HG03097 (cell line): Measurements from ENCODE around the gene BTBD9.

ENCODE experiments used
- ATAC-seq: cut with Tn5 transposase; IDR thresholded peaks from one replicate; pipeline ENCODE4 v1.9.1; 2021; ENCODE audit not compliant: unreplicated experiment, low FRiP score

Gene BTBD9

DNA sequence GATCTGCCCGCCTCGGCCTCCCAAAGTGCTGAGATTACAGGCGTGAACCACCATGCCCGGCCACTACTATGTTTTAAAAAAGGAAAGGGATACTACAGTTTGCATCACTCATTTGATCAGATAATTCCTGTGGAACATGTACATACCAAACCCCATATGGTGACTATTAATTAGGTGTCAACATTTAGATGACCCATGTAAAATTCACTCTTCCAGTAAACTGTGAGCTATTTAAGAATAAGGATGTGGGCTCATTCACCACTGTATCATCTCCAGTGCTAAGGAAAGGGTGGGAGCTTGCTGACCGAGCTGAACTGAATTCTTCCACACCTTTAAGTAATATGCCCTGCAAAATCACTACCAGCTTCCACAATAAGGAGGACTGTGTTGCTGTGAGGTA lies 127.5 kb downstream of the BTBD9 start:
- no peak for ATAC-seq

DNA sequence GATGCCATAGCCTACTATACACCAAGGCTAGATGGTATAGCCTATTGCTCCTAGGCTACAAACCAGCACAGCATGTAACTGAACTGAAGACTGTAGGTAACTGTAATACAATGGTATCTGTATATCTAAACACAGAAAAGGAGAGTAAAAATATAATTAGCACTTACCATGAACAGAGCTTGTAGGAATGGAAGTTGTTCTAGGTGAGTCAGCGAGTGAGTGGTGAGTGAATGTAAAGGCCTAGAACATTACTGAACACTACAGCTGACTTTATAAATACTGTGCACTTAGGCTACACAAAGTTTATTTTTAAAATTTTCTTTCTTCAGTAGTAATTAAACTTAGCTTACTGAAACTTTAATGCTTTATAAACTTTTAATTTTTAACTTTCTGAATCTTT lies 129.5 kb downstream of the BTBD9 start:
- no peak for ATAC-seq

DNA sequence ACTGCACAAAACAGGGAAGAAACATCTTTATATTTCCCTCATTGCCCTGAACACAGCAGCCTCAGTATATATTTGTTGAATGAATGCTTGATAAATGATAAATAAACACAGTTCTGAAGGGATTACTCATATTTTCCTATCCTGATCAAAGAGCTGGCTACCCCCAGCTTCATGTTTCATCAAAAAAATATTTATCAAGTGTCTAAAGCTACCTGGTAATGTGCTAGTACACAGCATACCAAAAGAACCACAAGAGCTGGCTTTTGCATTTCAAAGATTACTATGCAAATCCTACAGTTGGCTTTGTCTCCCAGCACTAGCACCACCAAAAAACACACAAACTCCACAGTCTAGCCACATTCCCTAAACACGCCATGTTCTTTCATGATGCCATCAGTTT lies 130.0 kb downstream of the BTBD9 start:
- no peak for ATAC-seq

DNA sequence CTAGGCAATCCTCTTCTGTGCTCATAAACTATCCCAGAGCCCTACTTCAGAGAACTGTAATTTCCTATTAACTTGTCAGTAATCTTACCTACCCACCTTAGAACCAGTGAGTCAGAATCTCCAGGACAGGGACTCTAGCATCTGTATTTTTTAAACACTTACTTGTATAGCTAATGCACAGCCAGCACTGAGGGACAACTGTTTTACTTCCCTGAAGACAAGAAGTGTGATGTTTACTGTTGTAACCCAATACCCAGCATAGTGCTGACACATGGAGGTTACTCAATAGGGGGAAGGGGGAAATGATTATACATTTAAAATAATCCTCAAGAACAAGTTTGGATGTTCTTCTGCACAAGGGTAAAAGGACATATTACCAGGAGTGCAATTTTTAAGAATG lies 130.8 kb downstream of the BTBD9 start:
- ATAC-seq = no peak

DNA sequence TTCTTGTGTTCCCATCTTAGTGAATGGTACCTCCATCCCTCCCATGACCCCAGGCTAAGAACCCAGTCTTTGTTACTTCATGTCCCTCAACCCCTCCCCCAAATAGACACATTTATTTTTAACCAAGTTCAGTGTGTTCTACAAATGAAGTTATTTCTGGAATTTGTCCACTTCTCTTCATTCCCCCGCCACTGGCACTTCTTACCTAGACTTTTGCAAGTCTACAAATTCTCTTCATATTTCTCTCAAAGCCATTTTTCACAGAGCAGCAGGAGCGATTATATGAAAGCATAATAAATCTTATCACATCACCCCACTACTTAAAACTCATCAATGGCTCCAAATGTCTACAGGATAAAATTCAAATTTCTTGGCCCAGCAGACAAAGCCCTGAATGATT lies 131.4 kb downstream of the BTBD9 start:
- no peak for ATAC-seq

DNA sequence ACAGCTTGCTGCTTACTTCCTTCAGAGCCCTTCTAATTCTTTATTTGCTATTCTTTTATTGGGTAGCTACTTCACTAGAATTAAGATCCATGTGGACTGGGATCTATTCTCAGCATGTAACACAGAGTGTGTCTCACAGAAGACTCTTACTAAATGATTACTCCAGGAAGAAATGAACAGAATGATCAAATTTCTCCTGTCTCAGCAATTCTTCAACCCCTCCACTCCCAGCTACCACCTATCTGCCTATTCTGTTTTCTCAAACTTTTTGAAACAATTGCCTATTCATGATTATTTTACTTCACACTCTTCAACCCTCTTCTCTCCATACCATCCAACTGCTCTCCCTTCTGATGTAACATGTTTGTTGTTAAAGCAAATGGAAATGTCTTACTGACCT lies 132.6 kb downstream of the BTBD9 start:
- ATAC-seq = no peak

DNA sequence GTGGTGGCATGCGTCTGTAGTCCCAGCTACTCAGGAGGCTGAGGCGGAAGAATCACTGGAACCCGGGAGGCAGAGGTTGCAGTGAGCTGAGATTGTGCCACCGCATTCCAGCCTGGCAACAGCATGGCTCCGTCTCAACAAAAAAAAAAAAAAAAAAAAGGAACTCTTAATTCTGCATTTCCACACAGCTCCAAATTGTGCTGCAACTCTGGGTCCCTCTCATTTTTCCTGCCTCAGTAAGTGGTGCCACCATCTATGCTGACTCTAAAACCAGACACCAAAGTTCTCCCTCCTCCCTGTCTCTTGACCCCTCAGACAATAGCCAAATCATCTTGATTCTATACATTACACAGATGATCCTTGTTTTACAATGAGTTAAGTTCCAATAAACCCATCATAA lies 133.9 kb downstream of the BTBD9 start:
- no peak for ATAC-seq

DNA sequence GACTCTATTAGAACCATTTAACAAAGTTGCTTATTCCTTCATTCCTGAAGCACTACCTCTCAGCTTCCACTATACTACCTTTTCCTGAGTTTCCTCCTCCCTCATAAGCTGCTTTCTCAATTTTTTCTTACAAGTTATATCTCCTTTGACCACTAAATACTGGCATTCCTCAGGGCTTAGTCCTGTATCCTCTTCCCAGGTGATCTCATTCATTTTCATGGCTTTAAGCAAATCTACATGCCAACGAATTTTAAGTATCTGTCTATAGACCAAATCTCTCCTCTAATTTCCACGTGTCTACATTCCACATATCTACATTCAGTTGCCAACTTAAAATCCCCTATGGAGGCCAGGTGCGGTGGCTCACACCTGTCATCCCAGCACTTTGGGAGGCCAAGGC lies 134.7 kb downstream of the BTBD9 start:
- ATAC-seq = no peak

DNA sequence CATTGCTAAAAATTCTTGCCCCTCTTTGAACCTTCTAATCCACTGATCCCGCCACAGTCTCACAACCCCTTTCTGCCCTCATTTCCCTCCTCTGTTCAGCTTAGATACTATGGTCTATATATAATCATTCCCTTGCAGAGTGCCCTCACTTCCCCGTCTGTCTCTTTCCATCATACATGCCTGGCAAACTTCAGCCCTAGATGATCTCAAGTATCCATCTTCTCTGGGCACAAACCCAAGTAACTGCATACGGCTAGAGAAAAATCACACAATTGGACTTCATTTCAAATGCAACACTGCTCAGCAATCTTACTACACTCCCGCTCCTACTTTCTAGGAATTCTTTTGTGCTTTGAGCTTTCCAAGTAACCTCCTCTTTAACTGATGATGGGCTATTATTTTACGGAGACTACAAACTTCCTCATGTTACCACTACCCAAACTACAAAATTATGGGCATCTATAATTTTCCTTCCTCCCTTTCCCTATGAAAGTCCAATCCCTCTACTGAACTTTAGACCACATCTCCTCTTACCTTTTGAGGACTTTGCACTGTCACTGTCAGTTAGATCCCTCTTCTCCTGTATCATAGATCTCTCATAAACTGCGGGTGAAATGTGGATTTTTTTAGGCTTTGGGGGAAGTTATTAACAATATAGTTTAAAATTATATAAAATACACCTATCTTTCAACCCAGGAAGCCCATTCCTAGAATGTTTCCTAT lies 135.6 kb downstream of the BTBD9 start:
- no peak for ATAC-seq

DNA sequence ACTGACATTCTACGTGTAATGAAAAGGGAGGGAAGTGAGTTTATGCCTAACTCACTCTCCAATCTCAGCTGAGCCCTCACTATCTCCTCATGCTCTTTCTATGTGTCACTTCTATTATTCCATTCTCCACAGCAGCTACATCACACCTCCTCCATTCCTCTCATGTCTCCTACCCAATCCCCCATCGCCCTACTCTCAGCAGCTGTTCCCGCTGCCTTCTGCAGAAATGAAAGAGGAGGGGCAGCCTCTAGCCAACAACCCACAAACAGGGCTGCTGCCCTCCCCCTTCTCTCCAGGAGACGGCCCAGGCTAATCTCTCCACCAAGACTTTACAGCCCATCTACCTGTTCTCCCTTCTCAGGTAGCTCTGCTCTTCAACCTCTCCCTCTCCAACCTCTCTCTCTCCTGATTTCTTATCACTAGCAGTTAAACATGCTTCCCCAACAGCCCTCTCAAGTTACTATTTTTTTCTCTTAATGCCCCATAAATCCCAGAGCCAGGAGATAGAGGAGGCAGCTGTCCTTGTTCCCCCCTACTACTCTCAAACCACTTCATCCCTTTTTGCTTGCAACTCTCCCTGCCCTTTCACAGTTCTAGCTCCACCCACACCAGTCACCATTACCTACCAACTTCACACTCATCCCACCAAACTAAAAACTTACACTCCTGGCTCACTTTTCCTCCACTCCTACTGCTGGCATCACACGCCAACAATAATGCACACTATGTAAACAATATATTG lies 136.5 kb downstream of the BTBD9 start:
- no peak for ATAC-seq

DNA sequence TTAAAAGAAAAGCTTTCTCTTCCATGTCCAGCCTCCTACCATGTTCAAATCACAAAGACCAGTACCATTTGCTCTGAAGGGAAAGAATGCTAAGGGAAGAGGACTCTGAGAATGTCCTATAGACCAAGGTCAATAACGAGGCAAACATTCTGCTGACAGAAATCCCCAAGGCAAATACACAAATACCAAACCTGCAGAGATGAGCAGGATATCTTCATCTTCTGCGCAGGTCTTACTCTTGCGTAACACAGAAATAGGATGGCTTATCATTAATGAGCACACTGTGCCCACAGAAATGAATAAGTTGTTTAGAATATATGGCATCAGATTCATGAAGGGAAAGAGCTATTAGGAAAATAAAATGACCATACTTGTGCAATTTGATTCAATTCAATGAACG lies 137.3 kb downstream of the BTBD9 start:
- no peak for ATAC-seq

DNA sequence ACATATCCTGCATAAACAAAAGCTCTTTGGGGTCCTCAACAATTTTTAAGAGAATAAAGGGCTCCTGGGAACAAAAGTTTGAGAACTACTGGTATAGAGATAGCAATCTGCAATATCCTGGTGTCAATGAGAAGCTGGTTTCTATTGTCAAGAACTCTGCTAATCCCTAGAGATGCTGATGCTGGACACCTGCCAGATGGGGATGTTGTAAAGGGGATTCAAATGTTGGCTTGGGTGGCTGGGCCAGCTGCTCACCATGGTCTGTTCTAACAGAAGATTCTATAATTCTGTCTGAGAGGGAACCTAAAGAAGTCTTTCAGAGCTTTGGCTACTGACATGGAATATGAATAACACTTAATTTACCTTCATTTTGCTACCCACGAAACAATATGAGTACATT lies 137.8 kb downstream of the BTBD9 start:
- ATAC-seq = no peak

DNA sequence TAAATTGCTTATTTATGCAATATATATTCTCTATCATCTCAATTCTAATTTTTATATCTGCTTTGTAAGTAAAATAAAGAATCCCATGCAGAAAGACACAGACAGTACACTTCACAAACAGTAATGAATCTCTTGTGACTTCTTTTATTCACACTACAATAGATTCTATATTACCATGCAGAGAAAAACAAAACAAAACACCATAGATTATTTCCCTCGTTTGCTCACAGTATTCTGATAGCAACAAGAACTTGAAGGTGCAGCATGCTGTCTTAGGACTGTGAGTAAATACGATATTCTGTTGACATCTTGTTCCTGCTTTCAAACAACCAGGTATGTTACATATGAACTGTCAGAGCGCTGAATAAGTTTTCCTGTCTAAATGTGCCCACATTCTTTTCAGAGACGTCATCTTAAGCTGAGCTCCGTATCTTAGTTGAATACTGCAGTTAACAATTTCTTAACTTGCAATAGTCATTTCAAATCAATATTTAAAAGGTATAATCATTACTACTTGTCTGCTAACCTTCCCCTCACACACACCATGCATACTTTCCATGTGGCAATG lies 140.1 kb downstream of the BTBD9 start:
- ATAC-seq = no peak

DNA sequence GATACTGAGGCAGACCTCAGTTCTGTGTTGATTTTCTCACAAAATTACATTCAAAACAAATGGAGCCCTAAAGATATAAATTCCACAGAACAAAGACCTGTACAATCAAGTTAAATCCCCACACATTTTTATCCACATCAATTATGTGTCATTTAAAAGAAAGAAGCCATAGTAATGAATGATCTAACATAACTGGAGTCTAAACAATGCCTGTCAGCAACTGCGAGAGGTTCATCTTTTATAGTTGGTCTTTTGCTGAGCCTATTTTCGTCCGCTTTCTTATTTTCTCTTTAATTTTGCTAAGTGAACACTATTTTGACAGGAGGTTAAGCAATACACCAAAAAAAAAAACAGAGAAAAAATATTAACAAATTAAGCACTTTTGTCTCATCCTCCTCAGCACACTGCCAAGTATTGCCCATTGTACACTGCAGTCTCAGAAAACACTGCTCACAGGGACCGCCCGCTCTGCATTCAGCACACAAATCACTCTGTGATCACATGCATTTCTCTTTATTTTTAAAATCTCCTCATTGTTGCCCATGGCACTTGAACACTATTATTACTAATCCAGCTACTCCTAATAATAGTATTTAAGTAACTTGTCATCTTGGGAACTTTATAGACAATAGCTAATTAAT lies 140.8 kb downstream of the BTBD9 start:
- ATAC-seq = no peak

DNA sequence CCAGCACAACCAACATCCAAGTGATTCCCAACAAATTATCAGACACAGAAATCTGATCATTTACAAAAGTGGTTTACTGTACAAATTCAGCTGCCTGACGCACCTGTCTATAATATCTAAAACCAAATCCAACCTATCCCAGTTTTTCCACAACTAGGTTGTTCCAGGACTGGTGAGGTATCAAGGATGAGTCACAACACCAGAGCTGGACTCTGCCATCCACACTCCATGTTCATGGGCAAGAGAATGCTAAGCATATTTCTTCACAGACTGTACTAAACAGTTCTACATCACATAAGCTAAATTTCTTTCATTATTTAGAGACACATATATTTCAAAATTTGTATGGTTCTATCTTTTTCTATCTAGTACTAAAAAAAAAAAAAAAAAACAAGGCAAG lies 141.6 kb downstream of the BTBD9 start:
- ATAC-seq = no peak

DNA sequence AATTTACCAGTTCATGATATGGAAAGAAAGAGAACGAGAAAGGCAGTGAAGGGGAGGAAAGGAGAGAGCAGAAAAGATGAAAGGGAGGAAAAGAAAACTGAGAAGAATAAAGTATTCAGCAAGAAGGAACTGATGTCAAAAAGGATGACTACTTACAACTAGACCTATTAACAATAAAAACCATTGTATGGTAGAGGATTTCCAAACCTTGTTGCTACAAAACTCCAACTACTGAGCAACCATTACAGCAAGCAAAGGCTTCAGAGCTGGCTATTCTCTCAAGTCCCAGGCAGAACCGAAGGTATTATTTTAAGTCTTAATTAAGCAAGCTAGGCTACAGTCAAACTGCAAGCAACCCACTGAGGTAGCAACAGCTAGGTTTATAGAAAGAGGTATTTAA lies 142.2 kb downstream of the BTBD9 start:
- no peak for ATAC-seq

DNA sequence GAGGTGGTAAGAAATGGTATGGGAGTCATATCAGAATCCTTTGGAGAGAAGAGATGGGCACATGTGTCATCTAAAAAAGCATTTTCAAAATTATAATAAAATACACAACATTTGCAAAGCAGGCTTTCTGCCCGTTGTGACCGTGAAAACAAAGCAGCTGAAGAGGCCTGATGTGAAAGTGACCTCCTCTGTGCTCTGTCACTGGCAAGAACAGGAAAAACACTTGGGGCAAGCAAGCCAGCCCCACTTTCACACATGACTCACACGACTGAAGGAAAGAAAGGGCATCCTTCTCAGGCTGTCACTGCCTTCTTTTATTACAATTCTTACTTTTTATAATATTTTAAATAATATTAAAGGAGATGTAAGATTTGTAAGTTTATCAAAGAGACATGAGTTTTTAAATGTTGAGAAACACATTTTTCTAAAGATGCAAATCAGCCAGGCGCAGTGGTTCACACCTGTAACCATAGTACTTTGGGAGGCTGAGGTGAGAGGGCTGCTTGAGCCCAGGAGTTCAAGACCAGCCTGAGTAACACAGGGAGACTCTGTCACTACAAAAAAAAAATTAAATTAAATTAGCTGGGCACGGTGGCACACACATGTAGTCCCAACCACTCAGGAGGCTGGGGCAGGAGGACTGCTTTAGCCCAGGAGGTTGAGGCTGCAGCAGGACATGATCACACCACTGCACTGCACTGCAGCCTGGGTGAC lies 143.7 kb downstream of the BTBD9 start:
- no peak for ATAC-seq

DNA sequence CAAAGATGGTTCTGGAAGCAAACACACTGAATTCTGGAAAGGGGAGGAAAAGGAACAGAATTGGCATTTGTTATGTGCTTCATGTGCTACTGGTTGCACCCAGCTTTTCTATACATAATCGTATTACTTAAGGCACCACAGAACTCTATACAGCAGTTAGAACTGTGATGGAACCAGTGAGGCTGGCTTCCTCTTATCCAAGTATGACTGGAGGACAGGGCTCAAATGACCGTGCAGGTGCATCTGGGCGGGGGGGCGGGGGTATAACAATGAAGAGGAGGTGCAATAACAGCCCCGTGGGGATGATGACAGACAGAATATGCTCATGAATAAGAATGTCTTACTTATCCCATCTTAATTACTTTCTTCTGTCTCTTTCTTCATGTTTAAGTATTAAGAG lies 144.2 kb downstream of the BTBD9 start:
- no peak for ATAC-seq

DNA sequence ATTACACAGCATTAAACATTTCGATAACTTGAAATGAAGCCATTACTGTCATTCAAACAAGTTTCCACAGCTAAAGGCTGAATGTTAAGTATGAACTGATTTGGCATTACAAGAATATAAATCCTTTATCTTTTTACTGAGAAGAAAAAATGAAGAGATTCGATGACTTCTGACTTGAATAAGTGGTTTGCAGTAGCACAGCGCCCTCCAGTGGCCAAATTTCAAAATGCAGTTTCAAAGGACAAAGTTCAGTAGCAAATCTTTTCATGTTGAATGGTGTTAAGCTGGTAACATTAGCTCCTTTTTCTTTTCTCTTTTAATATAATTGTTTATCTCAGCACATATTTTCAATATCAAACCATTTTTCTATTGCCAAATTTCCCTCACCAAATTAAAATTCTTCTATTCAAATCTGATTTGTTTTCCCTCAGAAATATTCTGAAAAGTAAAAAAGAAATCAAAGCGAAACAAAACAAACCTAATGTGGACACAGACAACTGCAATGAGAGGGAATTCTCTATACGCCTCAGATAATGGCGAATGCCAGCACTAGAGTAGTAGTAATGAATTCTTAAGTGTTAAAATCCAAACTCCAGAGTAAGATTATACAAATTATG lies 145.7 kb downstream of the BTBD9 start:
- no peak for ATAC-seq

DNA sequence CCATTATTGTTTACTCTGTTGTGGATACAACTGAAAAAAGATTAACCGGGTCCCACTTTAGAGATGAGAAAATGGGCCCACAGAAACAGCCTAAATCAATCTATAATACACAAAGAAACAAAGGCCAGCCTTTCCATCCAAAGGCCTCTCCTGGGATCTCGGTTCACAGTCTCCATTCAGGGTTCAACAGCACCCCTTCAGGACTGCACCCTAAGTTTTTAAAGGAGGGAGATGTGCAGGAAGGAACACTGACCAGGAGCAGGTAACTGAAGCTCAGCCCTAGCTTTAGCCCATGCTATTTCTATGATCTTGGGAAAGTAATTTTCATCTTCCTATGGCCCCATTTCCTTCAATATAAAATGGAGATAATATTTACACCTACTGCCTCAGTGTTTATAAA lies 147.7 kb downstream of the BTBD9 start:
- no peak for ATAC-seq

DNA sequence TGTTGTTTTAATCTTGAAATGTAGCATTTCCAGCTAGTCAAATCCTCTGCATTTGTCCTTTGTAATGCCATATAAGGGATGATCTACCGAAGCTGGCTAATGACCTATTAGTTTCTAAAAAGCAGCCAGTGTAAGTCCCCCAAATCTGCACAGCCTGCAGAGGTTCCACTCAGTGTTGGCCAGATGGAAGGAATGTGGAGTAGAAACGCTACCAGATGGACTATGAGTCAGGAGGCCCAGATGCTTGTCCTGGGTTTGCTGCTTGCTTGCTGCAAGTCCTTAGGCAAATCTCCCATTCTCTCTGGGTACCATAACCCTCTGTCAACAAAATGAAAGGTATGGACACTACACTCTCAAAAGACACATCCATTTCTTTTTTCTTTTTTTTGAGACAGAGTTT lies 149.8 kb downstream of the BTBD9 start:
- no peak for ATAC-seq
